NCI-H345 (cell line): ENCODE measurements around the gene ARHGAP19.

Experiments used
- DNase-seq: peaks from one replicate; lab custom pipeline; 2025; lab: John Stamatoyannopoulos, UW

Gene ARHGAP19

DNA sequence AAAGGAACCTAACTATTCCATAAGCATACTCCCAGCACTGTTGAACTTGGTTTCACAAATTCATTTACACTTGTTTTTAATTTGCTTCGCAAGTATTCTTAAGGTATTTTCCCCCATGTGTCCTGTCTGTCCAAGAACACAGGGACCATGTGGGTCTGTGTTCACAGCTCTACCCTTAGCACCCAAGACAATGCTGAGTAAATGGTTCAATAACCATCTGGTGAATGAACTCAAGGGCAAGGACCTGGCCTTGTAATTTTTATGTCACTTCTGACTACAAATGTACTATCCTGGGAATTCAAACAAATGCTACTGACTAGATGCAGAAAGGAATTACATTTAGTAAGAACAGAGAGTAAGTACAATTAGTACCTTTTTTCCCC, 63.7 kb downstream of the ARHGAP19 start:
- no peak for DNase-seq

DNA sequence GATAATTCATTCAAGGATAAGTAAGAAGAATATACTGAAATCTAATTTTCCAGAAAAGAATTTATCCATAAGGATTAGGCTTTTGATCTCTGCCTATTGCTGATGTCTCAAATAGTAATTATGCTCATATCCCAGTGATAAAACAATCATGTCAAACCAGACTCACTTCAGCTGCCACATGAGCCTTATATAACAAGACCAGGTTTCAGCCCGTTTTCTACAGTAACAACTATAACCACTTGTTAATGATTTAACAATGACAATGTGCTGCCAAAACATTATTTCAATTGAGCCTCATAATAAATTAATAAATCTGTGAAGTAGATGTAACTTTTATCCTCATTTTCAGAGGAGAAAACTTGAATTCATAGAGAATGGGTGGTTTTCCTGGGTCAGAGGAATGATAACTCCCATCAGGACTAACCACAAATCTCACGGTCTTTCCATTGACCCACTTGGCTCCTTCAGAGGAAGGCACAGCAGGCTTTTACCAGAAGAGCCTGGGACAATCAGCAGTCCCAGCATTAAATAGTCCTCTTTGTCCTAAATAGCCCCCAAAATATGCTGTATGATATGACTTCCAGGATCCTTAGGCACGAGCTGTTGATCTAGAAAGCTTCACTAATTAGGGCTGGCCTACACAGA, 64.2 kb downstream of the ARHGAP19 start:
- DNase-seq, result no peak

DNA sequence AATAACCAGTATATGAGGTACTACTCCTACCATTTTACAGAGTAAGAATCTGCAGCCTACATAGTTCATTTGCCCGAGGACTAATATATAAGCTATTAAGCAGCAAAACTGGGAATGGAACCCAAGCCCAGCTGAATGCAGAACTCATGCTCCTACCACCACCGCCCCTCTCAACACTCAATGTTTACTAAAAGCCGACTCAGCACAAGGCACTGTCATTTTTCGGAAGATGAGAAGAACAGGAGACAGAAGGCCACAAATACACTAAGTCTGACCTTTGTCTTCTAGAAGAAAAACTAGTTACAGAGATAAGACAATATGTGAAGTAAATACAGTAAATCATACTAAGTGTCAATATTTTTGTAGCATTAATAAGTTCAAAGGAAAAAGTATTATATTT, 66.0 kb downstream of the ARHGAP19 start:
- DNase-seq, result no peak

DNA sequence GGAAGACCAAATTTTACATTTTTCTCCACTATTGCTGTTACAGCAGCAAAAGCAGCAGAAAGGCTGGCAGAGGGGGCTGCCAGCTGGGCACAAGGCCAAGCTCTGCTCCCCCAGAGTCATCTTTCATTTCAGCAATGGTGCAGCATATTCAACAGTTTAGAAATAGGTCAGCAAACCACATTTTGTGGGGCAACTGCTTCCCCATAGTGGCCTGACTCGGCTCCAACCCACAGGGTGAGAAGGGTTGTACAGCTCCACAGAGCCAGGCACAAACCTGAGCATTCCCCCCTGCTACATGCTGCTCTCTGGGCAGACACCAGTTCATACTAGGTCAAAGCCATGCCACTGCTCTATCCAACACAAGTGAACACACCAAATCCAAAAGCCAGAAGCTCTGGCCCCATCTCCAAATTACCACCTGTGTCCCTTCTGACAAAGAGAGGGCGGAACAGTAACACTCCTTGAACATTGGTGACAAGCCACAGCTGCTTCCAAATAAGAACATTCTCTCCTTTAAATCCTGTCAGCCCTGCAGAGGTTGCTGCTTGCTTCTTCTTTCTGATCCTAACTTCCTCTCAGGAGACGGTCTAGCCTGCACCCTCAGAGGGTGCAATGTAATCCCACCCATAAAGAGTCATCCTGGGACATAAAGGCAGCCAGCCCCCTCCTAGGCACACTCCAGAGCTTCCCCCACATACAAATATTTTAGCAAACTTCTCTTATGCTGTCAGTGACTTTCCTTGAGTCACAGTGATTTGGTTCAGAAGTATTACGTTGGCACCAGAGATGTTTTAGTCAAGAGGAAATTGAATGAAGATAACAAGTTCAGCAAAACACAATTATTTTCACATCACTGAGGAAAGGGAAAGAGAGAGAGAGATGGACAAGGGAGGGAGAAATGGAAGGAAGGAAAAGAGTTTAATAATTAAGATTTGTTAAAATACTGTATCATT, 67.7 kb downstream of the ARHGAP19 start:
- DNase-seq, result no peak

DNA sequence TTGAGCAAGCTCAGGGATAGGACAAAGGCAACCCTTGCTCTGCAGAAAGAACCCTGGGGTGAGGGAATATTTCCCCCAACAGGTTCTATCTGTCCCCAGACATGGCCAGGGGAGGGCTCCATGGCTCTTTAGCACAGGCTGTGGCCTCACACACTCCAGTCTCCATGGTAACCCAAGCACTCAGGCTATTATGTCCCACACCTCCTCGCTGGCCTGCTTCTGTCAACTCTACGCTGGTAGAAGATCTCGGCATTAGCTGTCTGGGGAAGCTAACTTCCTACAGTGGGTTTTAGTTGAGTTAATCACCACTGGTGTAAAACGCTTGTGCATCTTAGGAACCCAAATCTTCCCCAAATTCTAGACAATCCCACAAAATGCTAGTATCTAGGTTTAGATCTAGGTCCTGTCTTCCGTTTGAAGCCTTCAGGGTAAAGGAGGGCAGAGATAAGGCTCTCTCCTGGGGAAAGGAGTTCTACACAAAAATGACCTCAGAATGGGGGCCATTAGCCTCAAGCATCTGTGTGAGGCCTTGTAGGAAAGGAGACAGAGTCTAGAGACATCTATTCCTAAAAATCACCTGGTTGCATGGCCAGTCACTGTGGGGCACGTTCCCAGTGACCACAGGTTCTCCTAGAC, 70.0 kb downstream of the ARHGAP19 start:
- no peak for DNase-seq

DNA sequence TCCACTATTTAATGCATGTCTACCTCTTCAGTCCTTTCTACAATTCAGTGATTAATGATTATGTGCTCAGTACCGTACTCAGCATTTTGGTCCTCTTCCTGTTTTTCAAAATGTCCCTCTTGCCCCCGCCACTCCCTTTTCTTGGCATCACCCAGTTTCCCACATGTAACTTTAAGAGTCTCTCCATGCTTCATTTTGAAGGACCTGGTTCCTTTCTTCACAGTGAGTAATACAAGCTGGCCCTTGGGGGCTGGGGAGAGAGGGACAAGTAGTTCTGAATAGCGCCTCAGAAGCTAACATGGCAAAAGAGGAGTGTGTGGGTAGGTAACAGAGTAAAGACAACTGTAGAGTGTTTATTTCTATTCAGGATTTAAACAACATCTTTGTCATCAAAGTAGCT, 72.1 kb downstream of the ARHGAP19 start:
- DNase-seq, result no peak

DNA sequence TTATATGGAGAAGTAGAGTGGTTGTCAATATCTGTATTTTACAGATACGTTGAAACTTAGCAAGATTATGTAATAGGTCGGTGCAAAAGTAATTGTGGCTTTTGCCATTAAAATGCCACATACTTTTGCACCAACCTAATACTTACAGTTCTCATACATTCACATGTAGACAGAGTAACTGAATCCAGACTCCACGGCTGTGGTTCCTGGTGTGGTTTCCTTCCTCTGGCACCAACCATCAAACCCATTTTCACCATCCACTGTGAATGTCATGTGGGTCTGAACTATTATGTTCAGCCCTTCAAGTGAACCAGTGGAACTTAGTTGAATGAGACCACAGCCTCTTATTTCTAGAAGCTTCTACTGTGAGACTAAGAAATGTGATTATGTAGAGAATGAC, 75.1 kb downstream of the ARHGAP19 start:
- DNase-seq, result no peak

DNA sequence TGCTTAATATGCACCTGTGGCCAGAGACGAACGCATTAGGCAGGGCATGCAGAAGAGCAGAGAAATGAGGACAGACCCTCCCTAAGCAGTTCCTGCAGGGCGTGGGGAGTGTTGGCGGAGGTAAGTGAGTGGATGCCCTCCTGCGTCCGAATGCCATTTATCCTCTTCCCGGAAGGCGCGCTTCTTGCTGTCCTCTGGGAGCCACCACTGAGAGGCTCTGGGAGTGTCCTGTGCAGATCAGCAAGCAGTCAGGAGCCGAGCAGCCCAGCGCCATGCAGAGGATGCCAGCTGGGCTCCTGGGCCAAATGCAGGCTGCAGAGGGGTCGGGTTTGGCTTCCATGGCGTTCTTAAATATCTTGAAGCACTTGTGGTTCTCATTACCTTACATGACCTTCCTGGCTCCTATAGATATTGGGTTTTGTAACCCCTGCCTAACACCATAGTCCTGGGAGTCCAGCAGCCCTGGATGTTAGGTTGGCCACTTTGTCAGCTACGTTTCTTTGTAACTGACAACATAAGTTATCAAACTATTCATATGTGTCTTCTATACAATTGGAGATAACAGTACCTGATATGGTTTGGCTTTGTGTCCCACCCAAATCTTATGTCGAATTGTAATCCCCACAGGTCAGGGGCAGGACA, 76.7 kb downstream of the ARHGAP19 start:
- DNase-seq, result no peak

DNA sequence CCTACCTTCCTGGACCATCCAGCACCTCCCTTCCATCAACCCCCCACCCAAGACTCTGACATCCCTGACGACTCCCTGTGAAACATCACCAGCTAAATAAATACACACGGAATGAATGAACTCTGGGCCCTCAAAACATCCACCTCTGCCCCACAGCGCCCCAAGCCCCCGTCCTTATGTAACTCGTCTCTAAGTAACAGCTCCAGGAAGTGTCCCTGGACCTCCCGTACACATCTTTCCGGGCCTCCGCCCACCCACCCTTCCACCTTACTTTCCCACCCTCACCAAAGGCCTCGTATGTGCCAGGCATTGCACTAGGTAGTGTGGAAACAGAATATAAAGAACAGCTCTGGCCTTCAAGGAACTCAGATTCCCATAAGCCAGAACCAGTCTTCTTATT, 79.0 kb downstream of the ARHGAP19 start:
- DNase-seq, result no peak

DNA sequence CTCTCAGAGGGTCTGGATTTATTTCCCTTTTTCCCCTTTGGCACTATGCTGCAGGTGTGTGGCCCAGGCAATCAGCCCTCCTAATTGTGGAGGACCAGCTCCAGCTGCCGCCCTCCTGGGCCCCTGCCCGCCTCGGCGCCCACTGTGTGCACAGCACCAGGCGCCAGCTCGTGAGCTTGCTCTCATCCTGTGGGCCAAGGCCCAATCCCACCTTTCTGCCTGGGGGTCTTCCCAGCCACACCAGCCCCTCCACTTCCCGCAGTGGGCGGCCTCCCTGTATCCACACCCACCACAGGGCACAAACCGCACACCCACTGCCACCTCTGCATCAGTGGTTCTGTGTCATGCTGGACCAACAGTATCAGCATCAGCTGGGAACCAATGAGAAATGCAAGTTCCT, 81.2 kb downstream of the ARHGAP19 start:
- DNase-seq, result no peak

DNA sequence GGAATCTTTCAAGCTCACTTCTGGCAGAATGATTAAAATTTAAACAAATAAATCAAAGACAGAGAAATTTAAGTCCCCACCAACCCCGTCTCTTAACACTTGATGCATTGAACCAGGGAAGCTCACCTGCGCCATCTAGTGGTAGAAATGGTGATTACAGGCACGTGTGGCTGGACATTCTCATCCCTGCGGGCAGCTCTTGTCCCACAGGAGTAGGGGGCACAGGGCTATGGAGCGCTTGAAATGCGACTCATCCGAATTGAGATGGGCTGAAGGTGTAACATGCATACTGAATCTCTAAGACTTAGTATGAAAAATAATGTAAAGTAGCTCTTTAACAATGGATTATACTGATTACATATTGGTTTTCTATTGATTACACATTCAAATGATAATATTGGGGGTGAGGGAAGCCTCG, 81.9 kb downstream of the ARHGAP19 start:
- peak; percentile 45 for DNase-seq

DNA sequence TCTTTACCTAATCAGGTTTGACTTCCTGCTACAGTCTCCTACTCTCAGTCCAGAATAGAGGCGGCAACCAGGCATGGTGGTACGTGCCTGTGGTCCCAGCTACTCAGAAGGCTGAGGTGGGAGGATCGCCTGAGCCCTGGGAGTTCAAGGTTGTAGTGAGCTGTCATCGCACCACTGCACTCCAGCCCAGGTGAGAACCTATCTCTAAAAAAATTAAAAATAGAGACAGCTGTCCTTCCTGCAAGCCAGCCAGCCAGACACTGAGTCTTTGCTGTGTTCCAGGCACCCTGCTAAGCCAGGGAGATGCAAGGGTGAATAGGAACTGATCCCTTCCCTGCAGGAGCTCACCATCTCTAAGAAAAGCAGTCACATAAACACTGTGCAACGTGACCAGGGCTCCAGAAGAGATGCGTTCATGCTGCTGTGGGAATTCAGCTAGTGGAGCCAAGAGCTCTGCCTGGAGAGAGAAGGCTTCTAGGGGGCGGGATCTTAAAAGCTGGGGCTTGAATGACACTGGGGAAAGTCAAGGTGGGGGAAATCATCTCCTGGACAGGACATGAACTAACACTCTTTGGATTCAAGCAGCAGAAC, 84.6 kb downstream of the ARHGAP19 start:
- DNase-seq, result peak; percentile 38

DNA sequence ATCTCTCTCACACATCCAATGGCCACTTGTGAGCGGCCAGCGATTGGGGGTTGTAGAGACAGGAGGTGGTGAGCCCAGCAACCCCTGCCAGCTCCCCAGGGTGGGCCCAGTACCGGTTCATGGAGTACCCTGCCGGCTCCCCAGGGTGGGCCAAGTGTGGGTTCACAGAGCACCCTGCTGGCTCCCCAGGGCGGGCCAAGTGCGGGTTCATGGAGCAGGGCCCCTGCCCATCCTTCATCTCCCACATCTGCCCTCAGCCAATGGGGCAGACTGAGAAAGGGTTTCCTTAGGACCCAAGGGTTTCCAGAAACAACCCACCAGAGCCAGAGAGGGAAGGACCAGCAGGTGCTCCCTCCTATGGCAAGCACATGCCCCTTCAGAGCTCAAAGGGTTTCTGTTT, 85.3 kb downstream of the ARHGAP19 start:
- DNase-seq, result no peak

DNA sequence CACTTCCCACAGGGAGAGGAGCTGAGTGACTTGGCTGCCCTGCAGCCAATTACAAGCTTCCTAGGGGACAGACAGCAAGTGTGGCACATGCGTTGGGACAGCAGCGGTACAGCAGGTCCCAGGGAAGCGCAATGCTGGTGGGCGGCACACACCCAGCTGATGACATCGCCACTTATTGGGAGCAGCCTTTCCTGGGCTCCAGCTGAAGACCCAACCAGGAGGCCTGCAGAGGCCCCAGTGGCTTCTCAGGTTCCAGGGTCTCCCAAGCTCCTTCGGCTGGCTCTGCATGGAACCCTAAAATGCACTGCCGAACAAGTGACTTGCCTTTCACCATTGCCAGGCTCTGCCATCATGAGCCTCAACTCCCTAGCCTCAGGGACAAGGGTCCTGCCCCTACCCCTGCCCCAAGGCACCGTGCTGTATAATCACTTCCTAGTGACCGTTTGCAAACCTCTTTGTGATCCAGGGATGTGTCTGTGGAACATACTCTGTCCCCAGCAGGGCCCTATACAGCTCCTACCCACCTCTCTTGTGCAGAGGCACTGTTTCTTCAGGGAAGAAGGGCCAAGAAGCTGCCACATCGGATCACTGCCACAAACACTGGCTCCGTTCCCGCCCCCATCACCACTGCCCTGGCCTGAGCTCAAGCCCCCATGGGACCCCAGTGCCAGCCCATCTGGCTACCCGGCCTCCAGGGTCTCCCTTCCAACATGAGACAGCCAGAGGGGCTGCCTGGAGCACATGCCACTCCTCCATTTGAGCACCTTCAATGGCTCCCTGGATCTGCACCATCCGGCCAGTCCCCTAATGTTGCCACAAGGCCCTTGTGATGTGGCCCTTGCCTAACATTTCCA, 87.4 kb downstream of the ARHGAP19 start:
- no peak for DNase-seq

DNA sequence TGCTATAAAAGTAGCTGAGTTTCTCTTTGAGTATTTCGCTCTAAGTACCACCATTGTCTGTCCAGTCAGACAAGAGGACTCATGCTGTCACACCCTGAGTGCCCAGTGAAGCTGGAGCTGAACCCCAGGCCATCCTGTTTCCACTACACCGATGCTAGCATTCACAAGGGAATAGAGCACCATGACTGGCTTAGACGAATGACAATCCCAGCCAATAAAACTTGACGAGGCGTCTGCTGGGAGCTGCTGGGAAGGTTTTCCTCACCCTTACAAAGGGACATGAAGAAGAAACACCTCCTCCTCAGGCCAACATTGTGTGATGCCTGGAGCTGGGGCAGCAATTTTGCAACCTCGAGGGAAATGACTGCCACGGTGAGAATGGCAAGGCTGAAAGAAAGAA, 89.2 kb downstream of the ARHGAP19 start:
- no peak for DNase-seq

DNA sequence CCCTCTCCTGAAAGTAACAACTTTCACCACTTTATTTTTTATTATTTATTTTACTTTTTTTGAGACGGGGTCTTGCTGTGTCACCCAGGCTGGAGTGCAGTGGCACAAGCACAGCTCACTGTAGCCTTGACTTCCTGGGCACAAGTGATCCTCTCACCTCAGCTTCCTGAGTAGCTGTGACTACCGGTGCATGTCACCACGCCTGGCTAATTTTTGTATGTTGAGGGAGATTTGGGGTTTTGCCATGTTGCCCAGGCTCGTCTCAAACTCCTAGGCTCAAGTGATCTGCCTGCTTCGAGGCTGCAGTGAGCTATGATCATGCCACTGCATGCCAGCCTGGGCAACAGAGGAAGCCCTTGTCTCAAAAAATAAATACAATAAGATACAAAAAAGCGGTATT, 91.8 kb downstream of the ARHGAP19 start:
- DNase-seq, result no peak

DNA sequence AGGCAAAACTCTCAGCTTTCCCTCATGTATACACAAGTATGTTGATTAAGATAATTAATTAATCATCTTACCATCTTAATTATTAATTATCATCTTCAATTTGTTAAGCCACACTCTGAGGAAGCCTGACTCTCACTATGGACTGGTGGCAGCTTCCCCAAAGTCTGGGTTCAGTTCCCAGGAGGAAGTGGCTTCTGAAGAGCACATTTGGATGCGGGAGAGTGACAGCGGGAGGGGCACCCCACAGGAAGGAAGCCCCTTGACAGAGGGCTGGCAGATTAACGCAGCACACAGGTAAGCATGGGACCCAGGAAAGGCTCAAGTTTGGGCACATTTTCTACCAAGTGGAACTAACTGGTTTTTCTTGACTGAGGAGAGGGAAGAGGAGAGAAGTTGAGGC, 93.3 kb downstream of the ARHGAP19 start:
- no peak for DNase-seq

DNA sequence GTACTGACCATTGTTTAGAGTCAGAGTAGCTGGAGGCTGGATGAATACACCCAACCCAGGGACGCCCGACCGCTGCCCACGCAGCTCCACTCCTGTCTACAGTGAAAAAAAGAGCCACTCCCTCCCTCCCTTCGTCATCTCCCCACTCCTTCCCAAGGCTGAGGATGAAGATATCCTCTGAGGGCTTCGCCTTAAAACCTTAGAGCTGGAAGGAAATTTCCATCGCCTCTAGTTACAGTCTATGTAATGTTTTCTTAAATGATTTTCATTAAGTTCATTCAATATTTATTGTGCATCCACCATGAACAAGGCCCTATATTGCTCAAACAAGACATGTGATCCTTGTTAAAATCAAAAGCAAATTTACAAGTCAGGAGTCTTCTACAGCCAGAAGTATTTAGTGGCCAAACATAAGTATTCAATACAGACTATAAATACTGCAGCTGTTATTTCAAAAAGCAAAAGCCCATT, 95.4 kb downstream of the ARHGAP19 start:
- DNase-seq, result no peak

DNA sequence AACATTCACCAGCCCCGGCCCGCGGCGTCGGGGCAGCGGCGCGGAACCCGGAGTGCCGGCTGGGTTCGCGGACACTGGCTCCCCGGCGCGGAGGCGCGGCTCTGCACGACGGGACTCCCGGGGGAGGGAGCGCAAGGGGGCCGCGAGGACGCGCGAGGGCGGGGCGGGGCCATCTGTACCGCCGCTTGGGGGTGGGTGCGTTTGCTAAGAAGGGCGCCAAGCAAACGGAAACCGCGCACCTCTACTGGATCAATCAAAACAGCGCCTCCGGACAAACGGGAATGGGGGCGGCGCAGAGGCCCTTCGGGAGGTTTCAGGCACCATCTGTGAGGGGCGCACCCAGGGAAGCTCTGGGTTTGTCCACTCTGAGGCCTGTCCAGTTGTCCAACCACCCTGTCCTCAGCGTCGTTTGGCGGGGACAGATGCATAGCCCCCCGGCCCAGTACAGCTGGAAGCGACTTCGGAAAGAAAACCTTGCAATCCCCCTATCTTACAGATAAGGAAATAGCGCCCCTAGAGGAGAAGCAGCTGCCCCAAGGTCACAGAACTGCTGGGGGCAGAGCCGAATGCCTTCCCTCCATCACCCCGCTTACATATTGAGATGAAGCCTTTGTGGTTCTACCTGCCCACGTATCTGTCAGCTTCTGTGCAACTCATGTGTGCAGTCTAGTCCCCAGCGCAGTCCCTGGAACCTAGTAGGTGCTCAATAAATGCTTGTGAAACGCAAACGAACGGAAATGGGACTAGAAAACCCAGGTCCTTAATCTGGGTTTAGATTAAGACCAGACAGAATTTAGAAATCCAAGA, 96.0 kb downstream of the ARHGAP19 start:
- DNase-seq, result peak; percentile 70

DNA sequence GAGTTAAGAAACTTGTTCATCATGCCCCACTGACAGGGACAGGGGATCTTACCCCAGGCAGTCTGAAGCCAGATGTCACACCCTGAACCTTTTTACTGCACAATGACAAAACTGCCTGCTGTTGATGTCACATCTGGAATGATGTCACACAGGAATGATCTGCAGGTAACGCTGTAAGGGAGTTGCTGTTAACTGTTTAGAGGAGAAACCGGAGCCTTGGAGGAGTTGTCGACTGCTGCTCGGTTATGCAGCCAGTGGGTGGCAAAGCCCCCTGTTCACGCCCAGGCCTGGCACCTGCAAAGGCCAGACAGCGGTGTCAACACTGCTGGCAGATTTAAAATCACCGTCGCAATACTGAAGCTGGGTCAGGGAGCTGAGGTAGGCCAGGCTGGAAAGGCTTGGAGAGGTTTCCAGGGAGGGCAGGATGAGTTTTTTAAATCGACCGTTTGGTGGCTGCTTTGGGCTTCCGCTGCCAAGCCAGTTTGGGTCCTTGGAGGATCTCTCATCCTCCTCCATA, 96.7 kb downstream of the ARHGAP19 start:
- DNase-seq, result no peak
